ENCODE results near the gene TBCK.
"Not testable (repeated sequence)": the region's sequence is repeated elsewhere in the genome, so short reads cannot be mapped to it uniquely, and the experiment has no call there.

DNA sequence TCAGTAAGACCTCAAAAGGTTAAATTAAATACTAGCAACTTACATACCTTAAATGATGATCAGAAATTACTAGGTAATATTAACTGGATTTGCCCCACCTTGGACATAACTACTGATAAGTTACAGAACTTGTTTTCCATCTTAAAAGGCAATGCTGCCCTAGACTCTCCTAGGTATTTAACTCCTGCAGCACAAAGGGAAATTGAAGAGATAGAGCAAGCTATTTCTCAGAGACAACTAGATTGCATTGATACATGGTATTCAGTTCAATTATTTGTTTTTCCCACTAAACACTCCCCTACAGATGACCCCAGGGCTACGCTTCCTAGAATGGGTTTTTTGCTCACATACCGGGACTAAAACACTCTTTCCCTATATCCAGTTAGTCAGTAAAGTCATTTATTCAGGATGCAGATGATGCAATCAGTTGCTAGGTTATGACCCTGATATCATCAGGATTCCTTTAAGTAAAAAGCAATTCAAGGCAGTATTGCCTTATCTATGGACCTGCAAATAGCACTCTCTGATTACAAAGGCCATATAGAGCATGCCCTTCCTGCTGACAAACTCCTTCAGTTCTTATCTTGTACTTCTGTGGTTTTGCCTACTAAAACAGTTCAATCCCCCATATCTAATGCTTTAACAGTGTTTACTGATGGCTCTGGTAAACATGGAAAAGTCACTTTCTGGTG is 204.1 kb downstream of the TBCK start:
- TF ChIP-seq, protein P1, sequence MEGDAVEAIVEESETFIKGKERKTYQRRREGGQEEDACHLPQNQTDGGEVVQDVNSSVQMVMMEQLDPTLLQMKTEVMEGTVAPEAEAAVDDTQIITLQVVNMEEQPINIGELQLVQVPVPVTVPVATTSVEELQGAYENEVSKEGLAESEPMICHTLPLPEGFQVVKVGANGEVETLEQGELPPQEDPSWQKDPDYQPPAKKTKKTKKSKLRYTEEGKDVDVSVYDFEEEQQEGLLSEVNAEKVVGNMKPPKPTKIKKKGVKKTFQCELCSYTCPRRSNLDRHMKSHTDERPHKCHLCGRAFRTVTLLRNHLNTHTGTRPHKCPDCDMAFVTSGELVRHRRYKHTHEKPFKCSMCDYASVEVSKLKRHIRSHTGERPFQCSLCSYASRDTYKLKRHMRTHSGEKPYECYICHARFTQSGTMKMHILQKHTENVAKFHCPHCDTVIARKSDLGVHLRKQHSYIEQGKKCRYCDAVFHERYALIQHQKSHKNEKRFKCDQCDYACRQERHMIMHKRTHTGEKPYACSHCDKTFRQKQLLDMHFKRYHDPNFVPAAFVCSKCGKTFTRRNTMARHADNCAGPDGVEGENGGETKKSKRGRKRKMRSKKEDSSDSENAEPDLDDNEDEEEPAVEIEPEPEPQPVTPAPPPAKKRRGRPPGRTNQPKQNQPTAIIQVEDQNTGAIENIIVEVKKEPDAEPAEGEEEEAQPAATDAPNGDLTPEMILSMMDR (conservative IDR thresholded peaks at IDR 0.05; ENCODE audit: low read depth, low read length): not testable (repeated sequence)
- not testable (repeated sequence) for TF ChIP-seq EZH2phosphoT487 (IDR thresholded peaks at IDR 0.05; ENCODE audit: borderline replicate concordance, low read length)

Data from PC-3 (cell line).